Measurements from ENCODE around the gene SCN10A.

The SCN10A gene

DNA sequence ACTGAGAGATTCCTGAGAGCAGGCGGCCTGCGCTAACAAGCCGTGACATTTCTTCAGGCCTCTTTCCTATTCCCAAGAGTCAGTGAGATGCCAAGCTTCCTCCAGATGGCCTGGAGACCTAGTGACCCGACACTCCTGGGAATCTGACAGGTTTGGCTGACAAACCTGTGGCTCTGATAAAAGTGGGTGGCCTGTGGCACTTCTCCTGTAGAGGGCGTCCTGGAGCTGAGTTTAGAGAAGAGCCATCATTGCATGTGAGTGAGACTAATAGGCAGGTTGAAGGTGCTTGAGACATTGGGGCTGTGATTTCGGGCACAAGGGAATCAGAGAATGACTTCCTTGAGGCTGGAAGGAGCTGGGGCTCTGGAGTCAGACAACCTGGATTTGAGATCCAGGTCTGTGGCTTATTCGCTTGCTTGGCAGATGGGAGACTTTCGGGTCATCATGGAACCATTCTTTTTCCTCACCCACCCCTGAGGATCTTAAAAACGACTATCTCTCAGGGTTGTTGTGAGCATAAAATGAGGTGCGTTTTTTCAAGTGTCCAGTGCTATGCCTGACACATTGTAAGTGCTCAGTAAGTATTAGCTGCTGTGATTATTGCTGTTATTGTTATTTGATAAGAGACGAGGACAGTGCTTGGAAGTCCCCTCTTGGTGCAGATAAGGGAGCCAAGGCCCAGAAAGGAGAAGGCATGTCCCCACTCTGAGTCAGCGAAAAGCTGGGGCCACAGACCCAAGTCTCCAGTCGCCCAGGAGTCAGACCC is 77.2 kb downstream of the SCN10A start:
- H3K4me1 ChIP-seq, result no peaks in the 10 kb centered on the region
- TF ChIP-seq, protein P1, sequence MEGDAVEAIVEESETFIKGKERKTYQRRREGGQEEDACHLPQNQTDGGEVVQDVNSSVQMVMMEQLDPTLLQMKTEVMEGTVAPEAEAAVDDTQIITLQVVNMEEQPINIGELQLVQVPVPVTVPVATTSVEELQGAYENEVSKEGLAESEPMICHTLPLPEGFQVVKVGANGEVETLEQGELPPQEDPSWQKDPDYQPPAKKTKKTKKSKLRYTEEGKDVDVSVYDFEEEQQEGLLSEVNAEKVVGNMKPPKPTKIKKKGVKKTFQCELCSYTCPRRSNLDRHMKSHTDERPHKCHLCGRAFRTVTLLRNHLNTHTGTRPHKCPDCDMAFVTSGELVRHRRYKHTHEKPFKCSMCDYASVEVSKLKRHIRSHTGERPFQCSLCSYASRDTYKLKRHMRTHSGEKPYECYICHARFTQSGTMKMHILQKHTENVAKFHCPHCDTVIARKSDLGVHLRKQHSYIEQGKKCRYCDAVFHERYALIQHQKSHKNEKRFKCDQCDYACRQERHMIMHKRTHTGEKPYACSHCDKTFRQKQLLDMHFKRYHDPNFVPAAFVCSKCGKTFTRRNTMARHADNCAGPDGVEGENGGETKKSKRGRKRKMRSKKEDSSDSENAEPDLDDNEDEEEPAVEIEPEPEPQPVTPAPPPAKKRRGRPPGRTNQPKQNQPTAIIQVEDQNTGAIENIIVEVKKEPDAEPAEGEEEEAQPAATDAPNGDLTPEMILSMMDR (IDR thresholded peaks at IDR 0.05; ENCODE audit: low read depth, low read length), result peak; percentile 69
- no peak overlapping the region for H3K4me3 ChIP-seq (ENCODE audit: low read depth, low read length)
- no peaks in the 10 kb centered on the region for H3K36me3 ChIP-seq
- H3K27me3 ChIP-seq, result no peaks in the 10 kb centered on the region
- H3K9me3 ChIP-seq, result no peaks in the 10 kb centered on the region
- DNase-seq, result peak; percentile 54

DNA sequence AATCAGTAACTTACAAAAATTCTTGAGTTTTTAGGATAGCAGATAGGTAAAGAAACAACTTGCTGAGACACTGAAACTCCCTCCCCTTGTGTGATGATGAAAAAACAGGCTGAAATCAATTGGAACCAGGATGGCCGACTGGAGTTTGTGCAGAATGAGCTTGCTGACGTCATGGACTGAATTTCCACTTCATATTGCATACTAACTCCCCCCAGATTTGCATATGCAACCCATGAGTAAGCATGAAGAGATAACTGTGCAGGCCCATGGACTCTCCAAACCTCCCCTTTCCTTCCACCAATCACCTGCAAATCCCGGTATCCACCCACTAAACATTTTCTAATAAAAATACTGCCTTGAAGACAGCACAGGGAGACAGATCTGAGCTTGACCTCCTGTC is 84.5 kb downstream of the SCN10A start:
- Histone ChIP-seq H3K4me1 (no peaks in the 10 kb centered on the region), H3K36me3 (no peaks in the 10 kb centered on the region), H3K9me3 (no peaks in the 10 kb centered on the region), H3K27me3 (no peaks in the 10 kb centered on the region), H3K4me3 (ENCODE audit: low read depth, low read length) (no peak overlapping the region)
- TF ChIP-seq, protein P1 (IDR thresholded peaks at IDR 0.05; ENCODE audit: low read depth, low read length), result no peak
- DNase-seq, result no peak

DNA sequence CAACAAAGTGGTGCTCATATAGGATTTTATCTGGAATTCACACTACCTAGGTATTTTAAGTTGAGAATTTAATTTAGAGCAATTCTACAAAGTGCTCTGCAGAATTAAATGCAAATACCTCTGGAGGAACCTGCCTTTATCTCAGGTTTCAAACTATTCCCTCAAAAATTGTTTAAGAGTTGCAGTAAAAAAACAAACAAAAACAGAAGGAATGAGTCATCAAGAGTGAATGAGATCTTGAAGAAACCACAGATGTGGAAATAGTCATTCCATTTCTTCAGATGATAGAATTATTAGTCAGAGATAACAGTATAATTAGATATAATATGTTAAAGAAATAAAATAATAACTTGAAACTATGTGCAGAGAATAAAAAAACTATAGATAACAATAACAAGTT is 85.7 kb downstream of the SCN10A start:
- H3K27me3 ChIP-seq, result no peaks in the 10 kb centered on the region
- no peaks in the 10 kb centered on the region for H3K36me3 ChIP-seq
- no peak overlapping the region for H3K4me3 ChIP-seq (ENCODE audit: low read depth, low read length)
- no peak for DNase-seq
- no peaks in the 10 kb centered on the region for H3K4me1 ChIP-seq
- TF ChIP-seq, protein P1 (IDR thresholded peaks at IDR 0.05; ENCODE audit: low read depth, low read length), result no peak
- no peaks in the 10 kb centered on the region for H3K9me3 ChIP-seq

DNA sequence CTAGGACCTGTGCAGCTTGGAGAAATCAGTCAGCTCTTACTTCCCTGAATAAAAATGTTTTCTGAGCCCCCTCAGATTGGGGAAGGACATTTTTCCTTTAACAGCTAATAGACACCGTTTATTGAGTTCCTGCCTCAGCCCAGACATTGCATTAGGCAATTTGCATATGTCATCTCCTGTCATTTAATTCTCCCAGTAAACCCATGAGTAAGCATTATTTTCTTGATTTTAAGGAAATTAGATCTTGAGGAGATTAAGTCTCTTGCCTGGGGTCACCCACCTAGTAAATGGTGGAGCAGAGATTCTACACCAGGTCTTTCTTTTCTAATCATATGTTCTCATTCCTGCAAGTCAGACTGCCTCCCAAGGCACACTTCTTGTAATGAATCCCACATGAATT is 88.0 kb downstream of the SCN10A start:
- DNase-seq, result no peak
- TF ChIP-seq, protein P1 (IDR thresholded peaks at IDR 0.05; ENCODE audit: low read depth, low read length), result no peak
- no peak overlapping the region for H3K4me3 ChIP-seq (ENCODE audit: low read depth, low read length)
- no peaks in the 10 kb centered on the region for H3K9me3 ChIP-seq
- no peaks in the 10 kb centered on the region for H3K27me3 ChIP-seq
- no peaks in the 10 kb centered on the region for H3K36me3 ChIP-seq
- peaks cover 3% of the 10 kb centered on the region; the same call in 1 of the 2 replicates for H3K4me1 ChIP-seq

DNA sequence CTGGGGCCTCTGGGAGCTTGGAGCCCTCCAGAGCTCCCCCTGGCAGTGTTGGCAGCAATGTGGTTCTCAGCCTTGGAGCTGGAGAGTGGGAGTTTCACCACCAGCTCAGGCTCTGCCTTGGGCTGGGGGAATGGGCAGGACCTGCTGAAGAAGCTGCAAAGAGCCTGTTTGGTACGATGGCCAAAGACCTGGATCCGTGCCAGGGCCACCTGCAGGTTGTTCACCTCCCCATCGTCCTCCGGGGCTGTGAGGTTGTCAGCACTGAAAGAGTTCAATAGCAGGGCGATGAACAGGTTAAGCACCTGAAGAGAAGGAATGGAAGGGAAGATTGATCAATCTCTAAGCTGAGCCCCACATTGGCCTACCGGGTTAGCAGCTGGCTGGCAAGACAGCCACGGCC is 89.3 kb downstream of the SCN10A start:
- H3K9me3 ChIP-seq, result no peaks in the 10 kb centered on the region
- DNase-seq, result no peak
- H3K4me3 ChIP-seq (ENCODE audit: low read depth, low read length), result no peak overlapping the region
- H3K27me3 ChIP-seq, result no peaks in the 10 kb centered on the region
- no peaks in the 10 kb centered on the region for H3K36me3 ChIP-seq
- TF ChIP-seq, protein P1 (IDR thresholded peaks at IDR 0.05; ENCODE audit: low read depth, low read length), result no peak
- H3K4me1 ChIP-seq, result peaks cover 3% of the 10 kb centered on the region; the same call in 1 of the 2 replicates

DNA sequence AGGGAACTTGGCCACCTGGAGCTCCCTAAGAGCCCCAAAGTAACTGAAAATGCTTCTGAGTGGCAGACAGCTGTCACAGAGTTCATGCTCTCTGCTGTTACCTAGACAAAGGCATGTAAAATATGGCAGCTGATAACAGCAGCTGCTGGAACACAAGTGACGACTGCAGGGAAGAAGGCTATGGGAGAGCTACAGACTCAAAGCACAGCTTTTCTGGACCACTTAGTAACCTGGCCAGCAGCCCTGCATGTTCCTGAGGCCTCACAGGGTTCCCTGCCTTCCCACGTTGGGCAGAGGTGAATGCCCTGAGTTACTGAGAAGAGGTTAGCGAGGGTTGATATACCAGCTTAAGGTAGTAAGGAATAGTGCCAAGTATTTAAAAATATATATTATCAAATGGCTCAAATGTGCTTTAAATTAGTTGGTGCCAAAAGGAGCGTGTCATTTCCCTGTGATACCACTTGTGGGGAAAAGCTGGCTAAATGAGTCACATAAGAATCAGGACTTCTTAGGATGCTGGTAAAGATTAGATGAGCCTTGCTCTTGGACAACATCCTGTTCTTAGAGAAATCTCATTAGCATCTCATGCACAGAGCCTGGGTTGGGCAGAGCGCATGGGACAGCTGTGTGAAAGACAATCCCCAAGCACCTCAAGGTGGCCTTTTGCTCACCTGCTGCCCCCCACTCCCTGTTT is 90.1 kb downstream of the SCN10A start:
- Histone ChIP-seq H3K4me3 (ENCODE audit: low read depth, low read length) (no peak overlapping the region), H3K36me3 (no peaks in the 10 kb centered on the region), H3K9me3 (no peaks in the 10 kb centered on the region), H3K27me3 (no peaks in the 10 kb centered on the region), H3K4me1 (peaks cover 3% of the 10 kb centered on the region; the same call in 1 of the 2 replicates)
- DNase-seq, result no peak
- TF ChIP-seq, protein P1 (IDR thresholded peaks at IDR 0.05; ENCODE audit: low read depth, low read length), result no peak
